OCI-LY3 (cell line): ENCODE data around the gene ACER2.

ENCODE experiments used
- H2AFZ ChIP-seq: fragments of 200-600, 300-600 bp; shearing (Covaris generic); 2 replicates; pipeline ENCODE4 v1.6.0; 2014; ENCODE audit warnings: antibody characterized with exemption, low read depth, low read length
- H3K27ac ChIP-seq: fragments of 200-600, 300-600 bp; sonication (generic); 2 replicates; pipeline ENCODE4 v1.5.1; 2014; ENCODE audit warnings: mild to moderate bottlenecking, low read length, moderate library complexity, mixed read lengths
- H3K27me3 ChIP-seq: fragments of 200-600, 300-600 bp; sonication (generic); 2 replicates; pipeline ENCODE4 v1.6.1; 2014; ENCODE audit warnings: low read depth, low read length, mixed read lengths
- H3K36me3 ChIP-seq: fragments of 200-600, 300-600 bp; sonication (generic); replicated peaks from 2 replicates; pipeline ENCODE3; 2014; ENCODE audit warnings: low read depth, low read length, mixed read lengths
- H3K4me1 ChIP-seq: fragments of 300-600, 200-600 bp; sonication (generic); 2 replicates; pipeline ENCODE4 v1.6.1; 2014; ENCODE audit warnings: low read length, mixed read lengths
- H3K4me2 ChIP-seq: fragments of 200-600, 300-600 bp; sonication (generic); 2 replicates; pipeline ENCODE4 v1.6.1; 2014; ENCODE audit warnings: low read length, mixed read lengths
- H3K4me3 ChIP-seq: fragments of 300-600, 200-600 bp; sonication (generic); 2 replicates; pipeline ENCODE4 v1.5.1; 2014; ENCODE audit warnings: antibody characterized with exemption, mild to moderate bottlenecking, low read length, moderate library complexity
- H3K79me2 ChIP-seq: fragments of 300-600, 200-600 bp; shearing (Covaris generic); 2 replicates; pipeline ENCODE4 v1.6.1; 2014; ENCODE audit warnings: mild to moderate bottlenecking, low read length, mixed read lengths
- H3K9ac ChIP-seq: fragments of 300-600, 200-600 bp; shearing (Covaris generic); 2 replicates; pipeline ENCODE4 v1.6.0; 2014; ENCODE audit warnings: mild to moderate bottlenecking, low read length, moderate library complexity
- H3K9me3 ChIP-seq: fragments of 200-600, 300-600 bp; shearing (Covaris generic); 2 replicates; pipeline ENCODE4 v1.6.1; 2014; ENCODE audit warnings: low read length, mixed read lengths; ENCODE audit not compliant: insufficient read depth
- H4K20me1 ChIP-seq: fragments of 200-600, 300-600 bp; sonication (generic); 2 replicates; pipeline ENCODE4 v1.6.1; 2016; ENCODE audit warnings: low read length, mixed read lengths; ENCODE audit not compliant: insufficient read depth
- EZH2phosphoT487 ChIP-seq: fragments of 200-600 bp; shearing (Covaris generic); IDR thresholded peaks from 2 replicates; pipeline ENCODE4 v1.6.1; 2018; ENCODE audit warnings: antibody characterized with exemption, mixed run types, low read depth
- TF ChIP-seq, protein P1 (sequence below): fragments of 200-600, 300-600 bp; sonication (generic); IDR thresholded peaks from 2 replicates; pipeline ENCODE4 v1.5.1; 2014; ENCODE audit warnings: antibody characterized with exemption, low read length, low read depth

ACER2 gene

DNA sequence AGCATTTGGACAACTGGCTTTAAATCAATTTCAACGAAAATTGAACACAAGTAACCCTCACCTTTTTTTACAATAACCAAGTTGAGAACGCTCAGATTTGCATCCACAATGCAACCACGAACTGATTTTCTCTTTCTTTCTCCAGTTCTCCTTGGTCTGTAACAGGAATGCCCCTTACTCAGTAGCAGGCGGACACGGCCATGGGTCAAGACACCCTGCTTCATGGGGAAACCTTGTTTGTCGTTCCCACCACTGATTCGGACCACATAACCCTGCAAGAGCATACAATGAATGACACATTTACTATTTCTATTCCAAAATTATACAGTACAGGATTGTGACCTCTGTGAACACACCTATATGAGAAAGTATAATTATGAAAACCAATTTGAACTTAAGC is 30.2 kb upstream of the ACER2 start:
- Histone ChIP-seq H3K36me3 (peaks cover 58% of the 10 kb centered on the region), H3K9ac (peak overlapping the region; percentile 97), H3K4me1 (peaks cover 31% of the 10 kb centered on the region), H4K20me1 (peaks cover 38% of the 10 kb centered on the region), H3K9me3 (no peaks in the 10 kb centered on the region), H3K79me2 (peaks cover 41% of the 10 kb centered on the region), H3K27me3 (no peaks in the 10 kb centered on the region), H3K4me2 (peak overlapping the region; percentile 93), H3K4me3 (peak overlapping the region; percentile 90), H3K27ac (peak overlapping the region; percentile 76), H2AFZ (no peak overlapping the region)
- no peak for TF ChIP-seq EZH2phosphoT487
- TF ChIP-seq, protein P1, sequence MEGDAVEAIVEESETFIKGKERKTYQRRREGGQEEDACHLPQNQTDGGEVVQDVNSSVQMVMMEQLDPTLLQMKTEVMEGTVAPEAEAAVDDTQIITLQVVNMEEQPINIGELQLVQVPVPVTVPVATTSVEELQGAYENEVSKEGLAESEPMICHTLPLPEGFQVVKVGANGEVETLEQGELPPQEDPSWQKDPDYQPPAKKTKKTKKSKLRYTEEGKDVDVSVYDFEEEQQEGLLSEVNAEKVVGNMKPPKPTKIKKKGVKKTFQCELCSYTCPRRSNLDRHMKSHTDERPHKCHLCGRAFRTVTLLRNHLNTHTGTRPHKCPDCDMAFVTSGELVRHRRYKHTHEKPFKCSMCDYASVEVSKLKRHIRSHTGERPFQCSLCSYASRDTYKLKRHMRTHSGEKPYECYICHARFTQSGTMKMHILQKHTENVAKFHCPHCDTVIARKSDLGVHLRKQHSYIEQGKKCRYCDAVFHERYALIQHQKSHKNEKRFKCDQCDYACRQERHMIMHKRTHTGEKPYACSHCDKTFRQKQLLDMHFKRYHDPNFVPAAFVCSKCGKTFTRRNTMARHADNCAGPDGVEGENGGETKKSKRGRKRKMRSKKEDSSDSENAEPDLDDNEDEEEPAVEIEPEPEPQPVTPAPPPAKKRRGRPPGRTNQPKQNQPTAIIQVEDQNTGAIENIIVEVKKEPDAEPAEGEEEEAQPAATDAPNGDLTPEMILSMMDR, result no peak

GRCh38 chr9:19379283-19379682 is 29.5 kb upstream of the ACER2 start:
- peak overlapping the region; percentile 97 for H3K9ac ChIP-seq
- H3K4me1 ChIP-seq, result peaks cover 31% of the 10 kb centered on the region
- H3K27ac ChIP-seq, result peak overlapping the region; percentile 76
- no peak overlapping the region for H2AFZ ChIP-seq
- peaks cover 51% of the 10 kb centered on the region for H3K36me3 ChIP-seq
- H3K4me2 ChIP-seq, result peak overlapping the region; percentile 93
- TF ChIP-seq, protein P1, result no peak
- TF ChIP-seq EZH2phosphoT487, result no peak
- H3K27me3 ChIP-seq, result no peaks in the 10 kb centered on the region
- H3K9me3 ChIP-seq, result no peaks in the 10 kb centered on the region
- peaks cover 34% of the 10 kb centered on the region for H4K20me1 ChIP-seq
- H3K79me2 ChIP-seq, result peaks cover 41% of the 10 kb centered on the region
- H3K4me3 ChIP-seq, result peak overlapping the region; percentile 90

DNA sequence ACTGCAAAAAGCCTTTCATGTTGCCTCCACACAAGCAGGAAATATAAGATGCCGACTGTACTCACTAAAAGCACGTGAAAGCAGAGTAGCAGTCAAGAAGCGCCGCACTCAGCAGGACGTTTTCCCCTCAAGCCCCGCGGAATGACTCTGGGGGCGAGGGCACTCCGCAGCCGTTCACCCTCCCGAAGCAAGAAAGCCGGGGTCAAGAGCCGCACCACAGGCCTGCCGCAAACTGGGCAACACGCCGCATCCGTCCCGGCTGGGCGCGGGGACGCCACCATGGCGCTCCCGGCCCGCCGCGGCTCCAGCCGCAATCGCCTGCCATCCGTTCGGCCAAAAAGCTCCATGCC is 29.1 kb upstream of the ACER2 start:
- Histone ChIP-seq H3K27me3 (no peaks in the 10 kb centered on the region), H3K4me1 (peaks cover 31% of the 10 kb centered on the region), H3K27ac (peak overlapping the region; percentile 76), H4K20me1 (peaks cover 31% of the 10 kb centered on the region), H3K4me2 (peak overlapping the region; percentile 93), H3K9ac (peak overlapping the region; percentile 97), H2AFZ (no peak overlapping the region), H3K79me2 (peaks cover 41% of the 10 kb centered on the region), H3K36me3 (peaks cover 47% of the 10 kb centered on the region), H3K4me3 (peak overlapping the region; percentile 90), H3K9me3 (no peaks in the 10 kb centered on the region)
- TF ChIP-seq, protein P1, result no peak
- no peak for TF ChIP-seq EZH2phosphoT487

- TF ChIP-seq, protein P1, result no peak
- no peak for TF ChIP-seq EZH2phosphoT487
- H4K20me1 ChIP-seq, result peaks cover 31% of the 10 kb centered on the region
- H3K27ac ChIP-seq, result peak overlapping the region; percentile 76
- H3K79me2 ChIP-seq, result peaks cover 41% of the 10 kb centered on the region
- H3K4me1 ChIP-seq, result peaks cover 31% of the 10 kb centered on the region
- peaks cover 40% of the 10 kb centered on the region for H3K36me3 ChIP-seq
- H2AFZ ChIP-seq, result no peak overlapping the region
- peak overlapping the region; percentile 69 for H3K4me2 ChIP-seq
- H3K9me3 ChIP-seq, result no peaks in the 10 kb centered on the region
- H3K27me3 ChIP-seq, result no peaks in the 10 kb centered on the region
- peak overlapping the region; percentile 76 for H3K9ac ChIP-seq
- H3K4me3 ChIP-seq, result peak overlapping the region; percentile 90
These were observed 28.1 kb upstream of the ACER2 start for GRCh38 chr9:19380826-19381075.
